HG03439 (cell line): ENCODE results near the gene RAPGEF2.
"Not testable (repeated sequence)": the region's sequence is repeated elsewhere in the genome, so short reads cannot be mapped to it uniquely, and the experiment has no call there.

Experiments used
- ATAC-seq: cut with Tn5 transposase; IDR thresholded peaks from one replicate; pipeline ENCODE4 v1.9.1; 2021; ENCODE audit warnings: mild to moderate bottlenecking, moderate library complexity; ENCODE audit not compliant: unreplicated experiment

RAPGEF2 gene

DNA sequence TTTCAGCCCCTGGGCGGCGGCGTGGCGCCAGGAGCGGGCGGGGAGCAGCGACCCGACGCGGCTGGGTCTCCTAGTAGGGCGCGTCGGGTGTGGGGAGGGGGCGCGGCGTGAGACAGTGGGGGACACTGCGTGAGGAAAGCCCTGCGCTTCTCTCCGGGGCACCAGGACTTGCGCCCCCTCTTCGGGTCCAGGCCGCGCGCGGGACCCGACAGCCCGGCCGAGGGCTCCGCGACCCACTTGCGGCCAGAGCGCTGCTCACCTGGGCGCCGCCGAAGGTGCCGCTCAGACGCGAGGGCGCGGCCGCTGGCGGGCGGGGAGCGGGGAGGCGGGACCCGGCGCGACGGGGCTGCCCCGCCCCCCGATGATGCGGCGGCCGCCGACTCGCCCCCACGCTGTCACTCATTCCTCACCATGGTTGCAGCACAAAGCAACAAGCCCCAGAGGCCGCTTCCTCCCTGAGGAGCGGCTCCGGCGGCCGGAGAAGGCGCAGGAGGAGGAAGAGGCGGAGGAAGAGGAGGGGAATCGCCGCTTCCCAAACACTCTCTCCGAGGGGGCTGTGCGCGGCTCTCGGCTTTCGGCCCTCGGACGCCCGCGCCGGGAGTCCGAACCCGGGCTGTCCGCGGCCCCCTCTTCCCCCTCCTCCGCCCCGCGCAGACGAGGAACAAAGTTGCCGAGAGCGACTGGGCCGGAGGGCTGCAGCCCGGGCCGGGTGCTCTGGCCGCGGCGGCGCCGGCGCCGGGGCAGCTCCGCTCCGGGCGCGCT lies at the start of gene RAPGEF2:
TSS of gene RAPGEF2 (plus strand) at position 458 of the 762 bp plus-strand sequence. CDS start 1,084 bp downstream, outside the sequence.
- ATAC-seq = peak; percentile 75

DNA sequence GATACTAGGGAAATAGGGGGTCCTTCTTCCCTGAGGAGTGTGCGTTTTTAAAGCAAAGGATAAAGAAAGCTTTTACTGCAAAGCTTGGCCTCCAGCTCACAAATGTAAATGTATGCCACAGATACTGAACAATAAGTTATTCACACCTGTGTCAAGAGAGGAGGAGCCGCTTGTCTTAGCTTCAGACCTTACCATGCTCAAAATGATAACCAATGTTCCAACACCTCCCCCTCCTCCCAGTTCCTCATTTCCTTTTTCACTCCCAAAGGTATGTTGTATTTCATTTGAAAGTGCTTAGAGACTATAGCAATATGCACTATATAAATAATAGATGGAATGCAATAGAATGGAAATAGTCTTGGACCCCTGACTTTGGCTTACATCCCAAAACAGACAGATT lies 47.0 kb upstream of the RAPGEF2 start:
- ATAC-seq = no peak

DNA sequence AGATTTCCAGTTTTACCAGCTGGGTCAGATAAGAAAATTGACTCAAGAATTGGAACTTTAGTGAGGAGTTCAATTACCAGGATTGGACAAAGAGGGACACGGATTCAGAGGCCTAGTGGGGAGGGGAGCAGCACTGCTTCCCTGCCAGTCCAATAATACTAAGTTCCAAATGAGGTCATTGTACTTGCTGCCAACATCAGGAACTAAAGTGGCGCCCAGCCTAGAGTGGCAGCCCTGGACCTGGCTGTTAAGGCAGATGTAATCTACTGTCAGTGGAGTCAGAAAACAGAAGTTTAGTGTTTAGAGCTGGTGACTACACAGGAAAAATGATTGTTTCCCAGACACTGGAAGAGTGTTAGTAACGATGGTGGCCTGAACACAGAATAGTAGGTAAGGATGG lies 42.7 kb upstream of the RAPGEF2 start:
- ATAC-seq = no peak

GRCh38 chr4:159062381-159062780 lies 40.5 kb upstream of the RAPGEF2 start:
- ATAC-seq = no peak

- ATAC-seq = no peak
Measured at GRCh38 chr4:159065513-159066240, 37.2 kb upstream of the RAPGEF2 start.

DNA sequence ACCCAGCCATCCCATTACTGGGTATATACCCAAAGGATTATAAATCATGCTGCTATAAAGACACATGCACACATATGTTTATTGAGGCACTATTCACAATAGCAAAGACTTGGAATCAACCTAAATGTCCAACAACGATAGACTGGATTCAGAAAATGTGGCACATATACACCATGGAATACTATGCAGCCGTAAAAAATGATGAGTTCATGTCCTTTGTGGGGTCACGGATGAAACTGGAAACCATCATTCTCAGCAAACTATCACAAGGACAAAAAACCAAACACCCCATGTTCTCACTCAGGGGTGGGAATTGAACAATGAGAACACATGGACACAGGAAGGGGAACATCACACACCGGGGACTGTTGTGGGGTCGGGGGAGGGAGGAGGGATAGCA lies 34.7 kb upstream of the RAPGEF2 start:
- not testable (repeated sequence) for ATAC-seq

DNA sequence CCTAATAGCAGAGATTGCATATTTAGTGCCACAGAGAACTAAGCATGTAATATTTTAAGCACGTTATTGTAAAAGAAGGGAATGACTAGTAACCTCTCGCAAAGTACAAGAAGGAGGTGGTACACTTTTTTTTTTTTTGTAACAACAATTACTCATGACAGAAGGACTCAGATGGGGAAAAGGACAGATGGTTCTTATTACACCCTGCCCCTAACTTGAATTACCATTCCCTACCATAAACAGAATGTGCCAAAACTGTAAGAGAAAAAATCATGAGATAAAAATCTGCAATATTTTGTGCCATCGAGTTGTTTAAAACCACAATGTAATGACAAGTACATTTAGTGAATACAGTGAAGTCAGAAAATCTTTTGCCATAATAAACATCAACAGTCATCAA lies 33.0 kb upstream of the RAPGEF2 start:
- no peak for ATAC-seq

- no peak for ATAC-seq
Measured at GRCh38 chr4:159070742-159071141, 32.1 kb upstream of the RAPGEF2 start.

DNA sequence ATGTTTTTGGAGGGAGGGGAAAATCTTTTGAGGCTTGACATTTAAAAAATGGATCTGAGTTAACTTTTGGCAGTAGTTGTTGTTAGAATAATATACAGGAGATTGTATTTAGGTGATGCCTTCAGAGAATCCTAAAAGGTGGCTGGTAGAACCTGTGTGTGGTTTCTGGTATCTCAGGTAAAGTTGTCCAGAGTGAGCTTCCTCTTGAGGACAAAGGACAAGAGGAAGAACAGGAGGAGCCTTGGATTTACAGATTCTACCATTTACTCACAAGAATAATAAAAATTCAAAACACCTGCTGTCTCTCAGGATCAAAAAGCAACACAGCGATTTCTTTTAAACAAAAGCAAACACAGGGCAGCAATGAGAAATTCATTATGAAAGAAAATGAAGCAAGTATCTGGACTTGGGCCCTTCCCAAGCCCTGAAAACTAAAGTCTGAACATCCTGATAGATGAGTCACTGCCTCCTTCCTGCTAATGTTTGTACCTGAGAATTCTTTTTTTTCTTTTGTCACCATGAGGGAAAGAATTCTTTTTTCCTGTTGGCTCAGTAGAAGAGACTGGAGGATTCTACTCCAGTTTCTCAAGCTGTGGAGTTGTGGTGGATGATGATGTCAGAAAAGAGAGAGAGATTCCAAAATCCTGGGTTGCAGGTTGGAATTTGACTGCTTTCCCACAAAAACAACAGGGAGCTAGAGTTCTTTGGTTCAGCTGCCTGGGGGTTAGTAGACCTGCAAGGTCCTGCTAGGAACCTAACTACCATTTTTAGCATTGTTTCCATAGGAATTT lies 31.5 kb upstream of the RAPGEF2 start:
- ATAC-seq = no peak

- ATAC-seq = no peak
Measured at GRCh38 chr4:159071969-159072765, 30.7 kb upstream of the RAPGEF2 start.

DNA sequence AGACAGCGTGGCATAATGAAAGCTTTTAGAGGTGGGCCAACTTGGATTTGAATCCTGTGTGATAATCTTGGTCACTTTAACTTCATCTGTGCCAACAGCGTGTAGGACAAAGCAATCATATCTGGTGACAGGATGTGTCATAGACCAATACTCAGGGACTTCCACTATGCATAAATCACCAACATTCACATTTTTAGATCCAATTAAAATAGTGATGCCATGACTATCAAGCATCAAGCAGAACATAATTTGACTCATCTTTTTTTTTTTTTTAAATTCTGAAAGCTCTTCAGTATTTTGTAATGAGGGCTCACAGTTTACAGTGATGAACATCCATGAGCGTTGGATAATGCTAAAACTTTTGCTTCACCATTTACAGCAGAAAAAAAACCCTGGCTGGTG lies 27.3 kb upstream of the RAPGEF2 start:
- no peak for ATAC-seq

- not testable (repeated sequence) for ATAC-seq
Measured at GRCh38 chr4:159077018-159077417, 25.9 kb upstream of the RAPGEF2 start.

DNA sequence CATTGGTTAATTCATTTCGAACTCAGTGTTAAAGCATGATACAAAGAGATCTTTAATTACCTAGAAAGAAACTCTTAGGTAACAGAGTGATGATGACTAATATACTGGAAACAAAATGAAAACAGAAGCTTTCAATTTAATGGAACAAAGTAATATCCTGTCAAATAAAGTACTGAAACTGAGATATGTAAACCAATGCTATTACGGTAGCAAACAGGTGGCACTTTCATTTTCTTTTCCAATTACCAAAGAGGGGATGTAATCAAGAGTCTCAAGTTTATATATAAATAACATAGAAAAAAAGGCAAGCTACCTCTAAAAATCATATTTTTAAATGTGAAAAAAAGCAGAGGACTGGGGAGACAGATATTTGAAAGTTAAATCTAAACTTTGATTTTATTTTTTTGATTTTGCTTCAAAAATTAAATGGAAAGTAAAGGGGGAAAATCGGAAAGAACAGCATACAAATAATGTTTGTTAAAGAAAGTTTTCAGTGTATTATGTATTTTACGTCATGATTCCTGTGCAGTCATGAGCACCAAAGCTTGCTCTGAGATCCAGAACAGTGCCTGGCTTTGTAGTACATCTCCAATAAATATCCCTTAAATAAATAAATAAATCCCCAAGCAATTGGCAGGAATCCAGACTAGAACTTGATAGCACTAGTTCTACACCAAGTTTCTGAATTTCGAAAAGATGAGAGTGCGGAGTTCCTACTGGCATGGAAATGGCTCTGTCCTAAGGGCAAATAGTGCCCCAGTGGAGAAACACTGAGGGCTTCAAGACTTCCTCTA lies 25.0 kb upstream of the RAPGEF2 start:
- ATAC-seq = peak; percentile 96

DNA sequence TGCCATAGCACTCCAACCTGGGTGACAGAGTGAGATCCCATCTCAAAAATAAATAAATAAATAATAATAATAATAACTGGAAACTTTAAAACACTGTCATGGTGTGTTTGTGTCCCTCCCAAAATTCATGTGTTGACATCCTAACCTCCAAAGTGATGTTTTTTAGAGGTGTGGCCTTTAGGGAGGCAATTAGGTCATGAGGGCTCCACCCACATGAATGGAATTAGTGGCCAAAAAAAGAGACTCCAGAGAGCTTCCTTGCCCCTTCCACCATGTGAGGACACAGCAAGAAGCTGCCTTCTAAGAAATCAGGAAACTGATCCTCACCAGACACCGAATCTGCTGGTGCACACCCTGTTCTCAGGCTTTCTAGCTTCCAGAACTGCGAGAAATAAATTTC lies 23.8 kb upstream of the RAPGEF2 start:
- ATAC-seq = no peak

- no peak for ATAC-seq
Measured at GRCh38 chr4:159086606-159087005, 16.3 kb upstream of the RAPGEF2 start.

DNA sequence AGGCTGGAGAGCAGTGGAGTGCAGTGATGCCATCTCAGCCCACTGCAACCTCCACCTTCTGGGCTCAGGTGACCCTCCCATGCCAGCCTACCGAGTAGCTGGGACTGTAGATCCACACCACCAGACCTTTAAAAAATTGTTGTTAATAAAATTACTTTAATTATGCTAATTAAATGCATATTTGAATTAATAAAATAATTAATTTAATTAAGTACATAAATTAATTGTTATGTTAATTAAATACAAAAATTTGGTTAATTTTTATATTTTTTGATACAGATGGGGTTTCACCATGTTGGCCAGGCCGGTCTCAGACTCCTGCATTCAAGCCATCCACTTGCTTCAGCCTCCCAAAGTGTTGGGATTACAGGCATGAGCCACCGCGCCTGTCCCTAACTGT lies 12.6 kb upstream of the RAPGEF2 start:
- no peak for ATAC-seq

GRCh38 chr4:159094156-159094555 lies 8.7 kb upstream of the RAPGEF2 start:
- ATAC-seq = not testable (repeated sequence)

DNA sequence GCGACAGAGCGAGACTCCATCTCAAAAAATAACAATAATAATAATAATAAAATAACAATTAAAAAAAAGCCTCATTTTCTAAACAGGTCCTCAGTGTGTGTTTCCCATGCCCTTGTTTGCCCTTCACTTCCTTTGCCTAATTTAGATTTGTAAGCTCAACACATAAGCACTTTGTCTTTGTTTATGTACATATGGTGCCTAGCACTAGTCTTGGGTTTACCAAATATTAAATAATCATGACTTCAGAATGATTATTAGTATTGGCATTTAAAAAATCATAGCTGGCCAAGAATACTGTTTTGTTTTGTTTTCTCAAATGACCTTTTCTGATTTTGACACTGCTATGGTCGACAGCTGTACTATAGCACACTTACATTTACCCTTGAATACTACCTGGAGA lies 6.4 kb upstream of the RAPGEF2 start:
- no peak for ATAC-seq

DNA sequence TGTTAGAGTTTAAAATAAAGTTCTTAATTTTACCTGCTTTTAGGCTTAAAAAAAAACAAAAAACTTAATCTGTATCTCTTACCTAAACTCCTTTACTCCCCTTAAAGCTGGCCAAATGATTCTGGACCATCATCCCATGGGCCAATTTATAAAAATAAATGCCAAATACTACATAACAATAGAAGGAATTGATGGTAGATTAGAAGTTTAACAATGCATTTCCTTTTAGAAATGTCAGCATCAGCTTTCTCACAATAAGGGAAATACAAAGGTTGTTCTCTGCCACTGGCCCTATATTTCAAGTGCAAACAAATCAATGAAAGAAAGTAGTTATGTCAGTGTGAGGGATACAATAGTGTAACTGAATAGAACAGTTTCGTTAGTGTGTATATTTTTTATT lies 5.7 kb upstream of the RAPGEF2 start:
- ATAC-seq = no peak

DNA sequence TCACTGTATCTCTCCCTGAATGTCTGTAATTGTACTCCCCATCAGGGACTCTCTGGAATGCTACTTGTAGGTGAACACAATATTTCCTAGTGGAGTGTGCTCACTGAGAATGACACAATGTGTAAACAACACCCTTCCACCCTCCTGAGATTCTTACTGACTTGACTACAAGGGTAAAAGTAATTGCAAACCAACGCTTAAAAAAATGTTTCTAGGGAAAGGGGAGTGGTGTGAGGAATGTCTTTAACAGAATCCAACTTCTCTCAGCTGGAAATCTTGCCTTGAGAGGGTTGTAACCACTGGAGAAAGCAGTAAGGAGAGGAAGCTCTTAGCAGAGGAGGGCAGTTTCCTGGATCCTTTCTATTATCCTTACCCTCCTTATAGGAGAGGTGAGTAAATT lies 5.1 kb upstream of the RAPGEF2 start:
- no peak for ATAC-seq
